HG03039 (cell line): ENCODE data around the gene DLEC1.
A peak's percentile ranks its signal among the peaks of the same experiment; 100 is the strongest.
"Not testable (repeated sequence)": the region's sequence is repeated elsewhere in the genome, so short reads cannot be mapped to it uniquely, and the experiment has no call there.

ENCODE experiments used
- ATAC-seq: cut with Tn5 transposase; IDR thresholded peaks from one replicate; pipeline ENCODE4 v1.9.1; 2021; ENCODE audit warnings: mild to moderate bottlenecking, moderate library complexity; ENCODE audit not compliant: unreplicated experiment

The DLEC1 gene

GRCh38 chr3:38152609-38153008 is 113.6 kb downstream of the DLEC1 start:
- ATAC-seq, result no peak

GRCh38 chr3:38153221-38153620 is 114.2 kb downstream of the DLEC1 start:
- ATAC-seq, result no peak

- ATAC-seq, result no peak
These were observed 115.1 kb downstream of the DLEC1 start for GRCh38 chr3:38154033-38154494.

GRCh38 chr3:38154625-38155255 is 115.7 kb downstream of the DLEC1 start:
- ATAC-seq, result no peak

- ATAC-seq, result no peak
These were observed 116.8 kb downstream of the DLEC1 start for GRCh38 chr3:38155825-38156224.

DNA sequence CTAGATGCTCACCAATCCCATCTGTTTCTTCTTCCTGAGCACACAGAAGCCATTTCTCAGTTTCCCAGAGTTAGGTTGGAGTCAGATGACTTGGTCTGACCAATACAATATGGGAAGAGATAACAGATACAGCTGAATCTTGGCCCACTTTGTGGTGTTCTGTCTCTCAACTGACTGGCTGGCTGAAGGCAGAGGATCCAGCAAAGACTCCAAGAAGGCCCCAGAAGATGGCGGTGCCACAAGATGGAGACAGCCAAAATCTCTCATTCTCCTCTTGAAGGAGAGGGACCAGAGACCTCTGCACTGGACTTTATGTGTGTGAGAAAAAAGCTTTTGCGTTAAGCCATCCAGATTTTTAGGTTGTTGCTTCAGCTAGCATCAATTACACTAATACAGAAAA is 118.1 kb downstream of the DLEC1 start:
- ATAC-seq, result no peak

- no peak for ATAC-seq
These were observed 118.6 kb downstream of the DLEC1 start for GRCh38 chr3:38157595-38157994.

- ATAC-seq, result no peak
These were observed 119.5 kb downstream of the DLEC1 start for GRCh38 chr3:38158472-38158871.

- ATAC-seq, result not testable (repeated sequence)
These were observed 121.7 kb downstream of the DLEC1 start for GRCh38 chr3:38160704-38161103.

GRCh38 chr3:38163117-38163840 is 124.3 kb downstream of the DLEC1 start:
- ATAC-seq, result no peak

DNA sequence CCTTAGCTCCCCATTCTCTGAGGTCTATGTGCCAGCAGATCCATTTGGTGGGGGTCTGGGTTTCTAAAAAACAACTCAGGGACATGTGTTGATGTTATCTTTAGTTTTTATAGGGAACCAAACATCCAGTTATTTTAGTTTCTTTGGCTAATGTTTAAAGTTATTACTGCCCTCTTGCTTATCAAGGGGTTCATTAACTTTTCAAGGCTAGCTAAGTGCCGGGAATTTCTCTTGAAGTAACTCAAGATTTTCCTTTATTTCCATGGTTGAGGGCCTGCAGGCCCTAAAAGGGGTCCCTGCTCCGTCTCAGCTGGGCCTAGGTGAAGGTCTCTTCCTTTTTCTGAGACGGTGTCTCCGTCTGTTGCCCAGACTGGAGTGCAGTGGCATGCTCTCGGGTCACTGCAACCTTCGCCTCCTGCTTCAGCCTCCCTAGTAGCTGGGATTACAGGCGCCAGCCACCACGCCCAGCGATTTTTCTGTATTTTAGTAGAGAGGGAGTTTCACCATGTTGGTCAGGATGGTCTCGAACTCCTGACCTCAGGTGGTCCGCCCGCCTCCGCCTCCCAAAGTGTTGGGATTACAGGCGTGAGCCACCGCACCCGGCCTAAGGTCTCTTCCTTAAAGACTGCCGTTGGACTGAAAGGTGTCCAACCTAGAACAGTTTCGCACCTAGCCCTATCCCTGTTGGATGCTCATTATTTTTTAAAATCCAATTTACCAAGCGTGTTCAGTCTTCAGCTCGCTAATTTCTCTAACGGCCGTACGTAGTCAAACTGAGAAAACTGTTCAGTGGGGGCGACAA is 125.0 kb downstream of the DLEC1 start:
- ATAC-seq, result no peak

DNA sequence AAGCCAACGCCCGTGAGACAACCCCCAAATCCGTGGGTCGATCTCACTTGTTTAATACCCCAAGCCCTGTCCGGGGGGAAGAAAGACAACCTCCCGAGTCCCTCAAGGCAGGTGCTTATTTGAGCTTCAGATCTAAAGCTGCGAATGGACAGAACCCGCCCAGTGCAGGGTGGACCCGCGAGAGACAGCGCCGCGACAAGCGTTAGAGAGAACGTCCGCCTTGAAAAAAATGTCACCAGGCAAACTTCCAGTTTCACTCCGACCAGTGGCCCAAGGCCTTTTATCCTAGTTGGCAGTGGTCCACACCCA is 125.6 kb downstream of the DLEC1 start:
- no peak for ATAC-seq

- peak; percentile 86 for ATAC-seq
These were observed 126.1 kb downstream of the DLEC1 start, which contains the start of gene OXSR1 for GRCh38 chr3:38164952-38165721. Gene OXSR1 (plus strand): TSS chr3:38165537. CDS start chr3:38165877, 340 bp downstream.

DNA sequence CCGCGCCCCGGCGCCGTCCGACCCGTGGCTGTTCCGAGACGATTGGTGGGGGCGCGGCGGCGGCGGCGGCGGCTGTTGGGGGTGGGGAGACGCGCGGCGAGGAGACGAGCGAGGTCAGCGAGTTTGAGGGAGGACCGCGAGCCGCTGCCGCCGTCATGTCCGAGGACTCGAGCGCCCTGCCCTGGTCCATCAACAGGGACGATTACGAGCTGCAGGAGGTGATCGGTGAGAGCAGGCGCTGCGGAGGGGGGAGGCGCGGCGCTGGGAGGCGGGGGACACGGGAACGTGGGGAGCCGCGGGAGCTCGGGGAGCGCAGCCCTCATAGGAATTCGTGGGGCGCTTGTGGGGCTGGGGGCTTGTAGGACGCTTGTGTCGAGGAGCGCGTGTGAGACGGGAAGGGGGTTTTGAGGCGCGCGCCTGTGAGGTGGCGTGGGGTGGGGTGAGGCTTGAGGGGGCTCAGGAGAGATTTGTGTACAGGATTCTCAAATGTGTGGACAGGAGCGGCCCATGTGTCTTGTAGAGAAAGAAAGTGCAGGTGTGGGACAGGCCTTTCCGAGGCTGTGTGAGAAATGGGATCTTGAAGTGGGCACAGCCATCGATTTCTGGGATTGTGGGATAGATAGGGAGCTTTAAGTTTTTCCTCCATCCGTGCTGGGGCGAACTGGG is 126.8 kb downstream of the DLEC1 start:
- no peak for ATAC-seq

DNA sequence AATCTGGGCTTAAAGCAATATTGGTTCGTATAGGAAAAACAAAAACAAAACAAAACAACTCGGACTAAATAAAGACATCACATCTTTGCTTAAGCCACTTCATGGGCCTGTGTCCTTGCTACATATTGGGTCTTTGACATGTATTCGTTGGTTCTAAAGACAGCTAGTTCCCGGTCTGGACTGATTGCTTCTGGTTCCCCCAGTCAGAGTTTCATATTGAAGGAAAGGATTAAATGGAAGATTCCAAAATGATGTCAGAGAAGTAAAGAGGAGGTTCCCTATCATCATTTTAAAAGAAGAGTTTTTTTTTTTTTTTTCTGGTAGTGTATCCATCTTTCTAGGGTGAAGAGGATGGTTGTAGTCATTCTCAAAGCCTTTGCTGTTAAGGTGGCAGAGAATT is 128.6 kb downstream of the DLEC1 start:
- ATAC-seq, result no peak

DNA sequence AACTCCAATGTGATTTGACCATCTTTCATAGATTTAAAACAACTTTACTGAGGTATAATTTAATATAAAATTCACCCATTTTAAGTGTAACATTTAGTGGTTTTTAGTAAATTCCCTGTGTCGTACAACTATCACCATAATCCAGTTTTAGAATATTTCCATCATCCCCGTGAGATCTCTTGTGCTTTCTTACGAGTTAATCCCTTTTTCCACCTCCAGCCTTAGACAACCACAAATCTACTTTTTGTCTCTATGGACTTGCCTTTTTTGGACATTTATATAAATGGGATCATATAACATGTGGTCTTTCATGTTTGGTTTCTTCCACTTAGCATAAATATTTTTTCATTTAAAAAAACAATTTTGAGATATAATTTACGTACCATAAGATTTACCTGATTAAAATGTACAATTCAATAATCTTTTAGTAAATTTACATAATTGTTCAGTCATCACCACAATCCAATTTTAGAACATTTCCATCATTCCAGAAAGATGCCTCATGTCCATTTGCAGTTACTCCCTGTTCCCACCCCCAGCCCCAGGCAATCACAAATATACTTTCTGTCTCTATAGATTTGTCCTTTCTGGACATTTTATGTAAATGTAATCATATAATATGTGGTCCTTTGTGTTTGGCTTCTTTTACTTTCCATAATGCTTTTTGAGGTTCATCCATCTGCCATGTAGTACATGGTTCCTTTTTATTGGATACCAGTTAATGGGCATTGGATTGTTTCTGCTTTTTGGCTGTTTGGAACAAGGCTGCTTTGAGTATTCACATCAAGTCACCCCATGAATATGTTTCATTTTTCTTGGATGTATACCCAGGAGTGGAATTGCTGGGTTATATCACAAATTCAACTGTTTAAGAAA is 129.4 kb downstream of the DLEC1 start:
- ATAC-seq, result no peak

GRCh38 chr3:38169027-38169317 is 130.0 kb downstream of the DLEC1 start:
- ATAC-seq, result no peak

DNA sequence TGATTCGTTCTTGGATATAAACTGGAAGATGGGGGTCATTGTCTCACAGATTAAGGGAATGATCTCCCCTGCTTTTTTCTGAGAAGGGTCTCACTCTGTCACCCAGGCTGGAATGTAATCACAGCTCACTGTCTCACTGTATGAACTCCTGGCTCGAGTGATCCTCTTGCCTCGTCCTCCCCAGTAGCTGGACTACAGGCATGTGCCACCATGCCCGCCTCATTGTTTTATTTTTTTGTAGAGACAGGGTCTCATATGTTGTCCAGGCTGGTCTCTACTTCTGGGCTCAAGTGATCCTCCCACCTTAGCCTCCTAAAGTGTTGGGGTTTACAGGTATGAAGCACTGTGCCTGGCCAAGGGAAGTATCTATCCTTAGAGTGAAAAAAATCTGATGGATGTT is 131.7 kb downstream of the DLEC1 start:
- ATAC-seq, result no peak

DNA sequence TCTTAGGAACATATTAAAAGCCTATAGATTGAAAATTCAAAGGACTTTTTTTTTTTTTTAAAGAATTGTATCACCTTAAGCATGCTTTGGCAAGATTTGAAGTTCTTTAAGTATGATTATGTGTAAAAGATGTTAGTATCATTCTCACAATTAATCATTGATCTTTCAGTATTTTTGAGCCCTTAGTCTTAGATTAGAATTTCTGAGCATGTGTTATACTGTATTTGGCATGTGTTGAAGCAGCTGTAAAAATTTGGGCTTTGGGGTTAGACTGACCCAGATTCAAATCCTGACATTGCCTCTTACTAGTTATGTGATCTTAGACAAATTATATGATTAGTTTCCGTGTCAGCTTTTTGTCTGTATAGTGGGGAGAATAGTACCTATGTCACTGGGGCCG is 132.6 kb downstream of the DLEC1 start:
- ATAC-seq, result no peak
